Adipose tissue (tissue), 3 donors: Measurements from ENCODE around the gene CP. TPM values are rescaled to one million over a fixed set of nuclear protein-coding genes. Genes with fewer than 3 reads are reported as not detected.
"Not testable (repeated sequence)": the region's sequence is repeated elsewhere in the genome, so short reads cannot be mapped to it uniquely, and the experiment has no call there.

ENCODE experiments used
- H3K27ac ChIP-seq: one replicate; pipeline ENCODE4 v1.5.1; 2013; ENCODE audit warnings: low read depth, low read length
- WGBS, 3 donors: extraction: QIAGEN DNeasy Blood & Tissue Kit; methylation state at CpG; one replicate each; pipeline ENCODE4 v1.1.7; 2013; 5-methylcytosine and 5-hydroxymethylcytosine counted together
- polyA plus RNA-seq, 3 donors: library from polyadenylated mRNA; stranded (reverse); fragments of 200-250 nt; gene quantifications; one replicate each; pipeline ENCODE4 v1.2.3, GENCODE V29; 2013
- donor health status: healthy with polysubstance abuse.
- donor health status: Bipolar disorder and iron deficiency.
- donor health status: healthy.

Gene CP
- polyA plus RNA-seq, 3 donors, result 2.5 to 11.6 (median 5.2) TPM

GRCh38 chr3:149234671-149235245, 13.1 kb upstream of the CP start:
- H3K27ac ChIP-seq, result no peak overlapping the region
- 51 to 80% (median 55%) methylated on average over 5 of the region's 5 CpGs for WGBS, 3 donors

DNA sequence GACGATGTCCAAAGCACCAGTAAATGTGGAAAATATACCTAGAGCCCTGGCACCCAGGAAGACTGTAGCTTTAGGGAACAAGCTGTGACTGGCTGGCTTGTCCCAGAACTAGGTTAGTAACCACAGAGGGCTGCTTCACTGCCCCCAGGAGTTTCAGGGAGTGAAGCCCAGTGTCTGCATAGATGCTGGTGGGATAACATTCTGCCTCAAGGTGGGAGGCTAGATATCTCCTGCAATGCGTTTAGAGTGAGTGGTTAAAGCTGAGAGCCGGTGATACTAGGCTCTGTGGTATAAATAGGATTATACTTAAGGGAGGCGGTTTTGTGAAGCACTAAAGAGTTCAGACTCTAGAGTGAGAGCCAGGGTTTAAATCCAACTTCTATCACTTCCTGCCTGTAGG, 11.7 kb upstream of the CP start:
- H3K27ac ChIP-seq, result no peak overlapping the region
- WGBS, 3 donors, result 79 to 84% (median 83%) methylated on average over 4 of the region's 4 CpGs

DNA sequence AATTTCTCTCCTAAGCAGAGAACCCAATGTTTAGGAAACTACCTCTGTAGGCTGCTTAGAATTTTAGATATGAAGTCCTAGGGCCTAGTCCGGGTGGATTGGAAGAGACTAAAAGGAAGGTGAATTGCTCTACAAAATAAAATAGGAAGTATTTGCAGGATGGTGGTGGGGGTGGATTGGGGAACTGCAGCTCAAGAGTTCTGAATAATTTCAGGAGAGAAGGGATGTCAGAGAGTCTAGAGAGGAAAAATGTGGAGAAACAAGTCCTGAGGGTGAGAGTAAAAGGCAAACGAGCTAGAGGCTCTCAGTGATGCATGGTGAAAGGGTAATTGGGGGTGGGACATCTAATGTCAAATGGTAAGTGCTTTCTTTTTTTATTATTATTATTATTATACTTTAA, 10.2 kb upstream of the CP start:
- WGBS, 3 donors, result 71 to 78% (median 71%) methylated on average over 2 of the region's 2 CpGs
- no peak overlapping the region for H3K27ac ChIP-seq

- no peak overlapping the region for H3K27ac ChIP-seq
- WGBS, 3 donors, result 87 to 92% (median 87%) methylated on average over 5 of the region's 5 CpGs
Observed at GRCh38 chr3:149227591-149228268, 6.1 kb upstream of the CP start.

- H3K27ac ChIP-seq, result no peak overlapping the region
- 89 to 97% (median 94%) methylated on average over 1 of the region's 1 CpG for WGBS, 3 donors
Observed at GRCh38 chr3:149226776-149227175, 5.1 kb upstream of the CP start.

DNA sequence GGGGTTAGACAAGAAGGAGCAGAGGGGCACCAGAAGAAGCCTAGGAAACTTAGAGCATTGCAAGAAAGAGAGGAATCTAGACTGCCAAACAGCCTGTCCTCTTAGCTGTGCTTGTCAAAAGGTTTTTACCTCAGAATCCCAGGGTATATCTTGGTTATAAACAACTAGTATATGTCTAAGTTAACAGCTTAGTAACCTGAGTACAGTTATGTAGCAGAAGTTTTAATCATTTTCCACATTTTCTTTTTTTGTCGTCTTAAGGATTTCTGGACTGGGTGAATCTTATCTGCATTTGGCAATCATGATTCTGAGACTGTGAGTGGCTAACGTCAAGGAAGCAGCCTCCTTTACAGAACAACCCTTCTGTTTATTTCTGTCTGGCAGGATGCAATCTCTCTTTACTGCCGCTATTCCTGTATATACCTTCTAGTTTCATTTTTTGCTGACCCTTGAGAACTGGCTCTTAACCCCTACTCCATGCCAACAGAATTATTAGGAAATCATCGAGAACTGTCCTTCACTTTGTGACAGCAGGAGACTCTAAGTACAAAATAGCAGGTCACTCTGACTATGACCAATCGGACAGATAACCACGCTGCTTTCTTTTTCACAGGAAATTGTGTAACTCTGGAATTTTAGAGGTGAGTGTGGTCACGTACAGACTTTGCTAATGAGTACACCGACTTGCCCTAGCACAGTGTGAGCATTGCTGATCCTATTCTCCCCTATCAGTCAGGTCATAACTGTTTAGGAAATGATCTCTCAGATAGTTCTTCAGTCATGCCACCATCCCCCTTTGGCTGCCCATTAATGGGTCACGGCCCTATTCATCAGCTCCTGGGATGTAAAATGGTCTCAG, 3.3 kb upstream of the CP start:
- H3K27ac ChIP-seq, result no peak overlapping the region
- 4 to 13% (median 4%) methylated on average over 9 of the region's 9 CpGs for WGBS, 3 donors

GRCh38 chr3:149223461-149223820, 1.8 kb upstream of the CP start:
- H3K27ac ChIP-seq, result no peak overlapping the region
- WGBS, 3 donors, result 95 to 97% (median 97%) methylated on average over 6 of the region's 6 CpGs

DNA sequence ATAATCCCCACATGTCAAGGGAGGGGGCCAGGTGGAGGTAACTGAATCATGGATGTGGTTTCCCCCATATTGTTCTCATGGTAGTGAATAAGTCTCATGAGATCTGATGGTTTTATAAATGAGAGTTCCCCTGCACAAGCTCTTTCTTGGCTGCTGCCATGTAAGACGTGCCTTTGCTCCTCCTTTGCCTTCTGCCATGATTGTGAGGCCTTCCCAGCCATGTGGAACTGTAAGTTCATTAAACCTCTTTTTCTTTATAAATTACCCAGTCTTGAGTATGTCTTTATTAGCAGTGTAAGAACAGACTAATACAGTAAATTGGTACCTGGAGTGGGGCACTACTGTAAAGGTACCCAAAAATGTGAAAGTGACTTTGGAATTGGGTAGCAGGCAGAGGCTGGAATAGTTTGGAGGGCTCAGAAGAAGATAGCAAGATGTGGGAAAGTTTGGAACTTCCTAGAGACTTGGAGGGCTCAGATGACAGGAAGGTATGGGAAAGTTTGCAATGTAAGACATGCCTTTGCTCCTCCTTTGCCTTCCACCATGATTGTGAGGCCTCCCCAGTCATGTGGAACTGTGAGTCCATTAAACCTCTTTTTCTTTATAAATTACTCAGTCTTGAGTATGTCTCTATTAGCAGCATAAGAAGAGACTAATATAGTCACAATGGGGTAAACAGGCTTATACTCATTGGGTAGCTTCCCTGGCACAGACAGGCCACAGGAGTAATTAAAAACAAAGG, 2.1 kb downstream of the CP start:
- 92 to 98% (median 97%) methylated on average over 1 of the region's 1 CpG for WGBS, 3 donors
- not testable (repeated sequence) for H3K27ac ChIP-seq

- WGBS, 3 donors, result 91 to 96% (median 94%) methylated on average over 5 of the region's 5 CpGs
- H3K27ac ChIP-seq, result no peak overlapping the region
Observed at GRCh38 chr3:149217347-149217746, 4.3 kb downstream of the CP start.

DNA sequence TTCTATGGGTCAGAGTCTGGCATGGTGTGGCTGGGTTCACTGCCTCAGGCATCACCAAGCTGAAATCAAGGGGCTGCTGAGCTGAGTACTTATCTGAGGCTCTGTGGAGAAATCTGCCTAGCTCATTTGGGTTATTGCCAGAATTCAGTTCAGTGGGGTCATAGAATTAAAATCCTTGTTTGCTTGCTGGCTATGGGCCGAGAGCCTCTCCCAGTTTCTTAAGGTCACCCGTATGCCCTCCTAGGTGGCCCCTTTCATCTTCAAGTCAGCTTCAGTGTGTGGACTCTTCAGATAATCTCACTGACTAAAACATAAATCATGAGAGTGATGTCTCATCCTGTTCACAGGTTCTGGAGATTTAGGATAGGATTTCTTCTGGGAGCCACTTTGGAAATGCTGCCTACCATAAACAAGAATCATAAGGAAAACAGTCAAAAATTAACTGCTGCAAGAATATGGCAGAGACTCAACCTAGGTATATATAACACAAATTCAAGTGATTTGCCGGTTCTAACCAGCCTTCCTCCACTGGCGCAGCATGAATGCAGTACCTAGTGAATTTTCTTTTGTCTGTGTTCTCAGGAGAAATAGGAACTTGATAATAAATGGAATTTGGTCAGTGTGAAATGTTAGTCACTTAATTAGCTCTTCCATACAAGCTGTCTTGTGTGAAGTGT, 5.3 kb downstream of the CP start:
- no peak overlapping the region for H3K27ac ChIP-seq
- WGBS, 3 donors, result 57 to 74% (median 72%) methylated on average over 4 of the region's 4 CpGs

- WGBS, 3 donors, result 59 to 80% (median 73%) methylated on average over 2 of the region's 2 CpGs
- no peak overlapping the region for H3K27ac ChIP-seq
Observed at GRCh38 chr3:149215515-149215914, 6.1 kb downstream of the CP start.

DNA sequence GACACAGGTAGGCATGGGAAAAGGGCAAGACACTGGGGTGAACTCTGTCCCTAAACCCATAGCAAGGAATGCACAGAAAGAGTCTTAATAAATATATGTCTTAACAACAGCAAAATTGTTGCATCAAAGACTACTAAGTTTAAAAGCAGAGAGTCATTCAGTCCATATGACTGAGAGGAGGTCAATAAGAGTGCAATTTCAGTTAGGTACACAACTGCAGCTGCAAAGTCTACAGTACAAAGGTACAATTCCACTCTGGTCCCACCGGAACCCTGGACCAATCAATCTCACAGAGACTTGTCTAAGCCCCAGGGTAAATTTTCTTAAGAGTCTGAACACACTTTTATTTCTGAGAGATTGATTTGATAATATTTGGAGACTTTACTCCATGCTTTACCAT, 6.9 kb downstream of the CP start:
- WGBS, 3 donors, result 49 to 94% (median 94%) methylated on average over 1 of the region's 1 CpG
- H3K27ac ChIP-seq, result no peak overlapping the region

- WGBS, 3 donors, result 44 to 96% (median 91%) methylated on average over 1 of the region's 1 CpG
Observed at GRCh38 chr3:149212386-149212785, 9.2 kb downstream of the CP start.

DNA sequence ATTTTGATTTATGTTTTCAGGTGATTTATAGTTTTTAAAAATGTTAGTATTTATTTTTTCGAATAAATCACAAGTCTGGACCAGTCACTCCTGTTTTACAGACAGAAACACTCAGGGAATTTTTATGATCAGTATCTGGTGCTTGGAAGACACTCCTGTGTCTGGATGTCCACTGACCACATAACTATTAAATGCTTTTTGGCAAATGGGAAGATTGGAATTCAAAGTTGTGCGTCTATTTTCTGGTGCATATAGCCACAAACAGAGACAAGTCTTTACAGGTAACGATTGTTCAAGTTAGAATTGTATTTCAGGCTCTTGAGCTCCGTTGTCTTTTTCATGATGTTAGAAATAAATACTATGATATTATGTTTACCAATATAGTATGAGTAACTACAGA, 12.2 kb downstream of the CP start:
- WGBS, 3 donors, result 80 to 92% (median 91%) methylated on average over 4 of the region's 4 CpGs
- H3K27ac ChIP-seq, result no peak overlapping the region

More at GRCh38 chr3:149212386-149212785, 9.2 kb downstream of the CP start:
- no peak overlapping the region for H3K27ac ChIP-seq

GRCh38 chr3:149207475-149207874, 14.2 kb downstream of the CP start:
- H3K27ac ChIP-seq, result no peak overlapping the region
- 89 to 99% (median 90%) methylated on average over 2 of the region's 2 CpGs for WGBS, 3 donors

DNA sequence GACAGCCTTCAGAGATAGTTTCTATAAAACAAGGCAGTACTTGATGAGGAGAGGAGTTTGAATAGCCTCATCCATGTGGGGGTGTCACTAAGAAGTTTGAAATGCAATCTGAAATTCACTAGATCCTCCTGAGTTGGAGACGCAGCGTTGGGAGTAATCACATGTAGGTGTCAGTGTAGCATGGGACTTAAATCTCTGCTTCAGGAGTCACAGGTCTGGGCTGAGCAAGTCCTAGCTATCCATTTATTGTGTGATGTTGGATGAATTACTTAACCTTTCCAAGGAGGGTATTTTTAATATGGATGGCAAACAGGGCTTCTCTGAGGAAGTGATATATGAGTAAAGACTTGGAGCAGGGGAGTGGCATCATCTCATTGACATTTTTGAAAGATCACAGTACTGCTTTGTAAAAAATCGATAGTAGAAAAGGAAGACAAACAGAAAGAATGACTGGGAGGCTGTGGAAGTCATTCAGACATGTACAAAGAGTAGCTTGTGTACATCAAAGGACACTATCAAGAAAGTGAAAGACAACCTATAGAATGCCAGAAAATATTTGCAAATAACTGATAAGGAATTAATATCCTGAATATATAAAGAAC, 17.1 kb downstream of the CP start:
- no peak overlapping the region for H3K27ac ChIP-seq
- WGBS, 3 donors, result 59 to 92% (median 90%) methylated on average over 3 of the region's 3 CpGs

DNA sequence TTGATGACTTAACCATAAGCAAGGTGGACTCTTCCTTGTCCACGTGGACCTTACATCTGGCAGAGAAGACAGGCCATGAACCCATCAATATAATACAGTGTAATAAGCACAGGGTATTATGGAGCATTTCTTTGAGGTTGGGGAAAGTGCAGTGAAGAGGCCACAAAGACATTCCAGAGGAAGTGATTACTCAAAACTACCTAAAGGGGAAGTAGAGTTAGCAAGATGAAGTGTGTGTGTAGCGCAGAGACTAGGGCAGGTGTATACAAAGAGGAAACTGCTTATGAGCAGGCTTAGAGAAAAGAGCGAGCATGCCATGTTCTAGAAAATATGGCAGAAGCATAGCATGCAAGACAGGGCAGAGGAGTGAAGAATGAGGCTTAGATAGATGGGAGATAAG, 17.9 kb downstream of the CP start:
- 39 to 79% (median 59%) methylated on average over 3 of the region's 3 CpGs for WGBS, 3 donors
- no peak overlapping the region for H3K27ac ChIP-seq

DNA sequence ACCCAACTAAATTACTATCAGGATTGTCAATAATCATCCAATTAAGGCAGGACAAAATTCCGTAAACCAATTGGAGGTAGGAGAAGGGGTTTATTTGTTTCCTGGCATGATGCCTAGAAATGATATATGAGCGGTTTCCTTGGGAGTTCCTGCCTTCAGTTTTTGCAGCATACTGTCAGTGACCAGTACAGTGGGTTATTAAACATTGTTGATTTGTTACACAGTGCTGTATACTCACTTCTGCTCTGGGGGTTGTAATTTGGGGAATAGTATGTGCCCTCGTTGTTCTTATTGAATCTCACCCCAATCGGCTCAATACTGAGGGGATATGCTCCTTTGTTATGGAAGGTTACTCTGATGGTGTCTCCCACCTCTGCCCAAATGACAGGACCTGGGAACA, 22.2 kb downstream of the CP start:
- H3K27ac ChIP-seq, result no peak overlapping the region
- 21 to 26% (median 22%) methylated on average over 4 of the region's 4 CpGs for WGBS, 3 donors
